Renal pelvis (tissue), 4 donors: ENCODE results near the gene FRG2B. TPM values are rescaled to one million over a fixed set of nuclear protein-coding genes. Genes with fewer than 3 reads are reported as not detected.
"Not testable (repeated sequence)": the region's sequence is repeated elsewhere in the genome, so short reads cannot be mapped to it uniquely, and the experiment has no call there.

ENCODE experiments used
- DNase-seq: peaks from one replicate; pipeline ENCODE4 v3.0.0-alpha.2; 2013
- polyA plus RNA-seq, 3 donors: library from polyadenylated mRNA; unstranded; fragments of 120-200 nt; gene quantifications; one replicate each; pipeline ENCODE4 v1.2.1, GENCODE V29; 2013; ENCODE audit not compliant: insufficient read length in 3 of 3

FRG2B gene
- polyA plus RNA-seq, 3 donors = not detected

DNA sequence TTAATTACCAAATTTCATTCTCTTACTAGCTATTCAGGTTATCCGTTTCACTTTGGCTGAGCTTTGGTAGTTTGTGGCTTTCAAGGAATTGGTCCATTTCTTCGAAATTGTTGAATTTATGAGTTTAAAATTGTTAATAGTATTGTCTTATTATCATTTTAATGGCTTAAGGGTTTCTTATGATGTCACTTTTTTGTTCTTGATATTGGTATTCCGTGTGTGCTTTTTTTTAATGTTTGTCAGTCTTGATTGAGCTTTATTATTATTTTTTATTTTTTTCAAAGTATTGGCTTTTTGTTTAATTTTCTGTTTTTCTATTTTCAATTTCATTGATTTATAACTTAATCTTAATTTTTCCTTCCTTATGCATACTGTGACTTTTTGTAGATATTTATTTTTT is 25.9 kb downstream of the FRG2B start:
- DNase-seq = no peak

DNA sequence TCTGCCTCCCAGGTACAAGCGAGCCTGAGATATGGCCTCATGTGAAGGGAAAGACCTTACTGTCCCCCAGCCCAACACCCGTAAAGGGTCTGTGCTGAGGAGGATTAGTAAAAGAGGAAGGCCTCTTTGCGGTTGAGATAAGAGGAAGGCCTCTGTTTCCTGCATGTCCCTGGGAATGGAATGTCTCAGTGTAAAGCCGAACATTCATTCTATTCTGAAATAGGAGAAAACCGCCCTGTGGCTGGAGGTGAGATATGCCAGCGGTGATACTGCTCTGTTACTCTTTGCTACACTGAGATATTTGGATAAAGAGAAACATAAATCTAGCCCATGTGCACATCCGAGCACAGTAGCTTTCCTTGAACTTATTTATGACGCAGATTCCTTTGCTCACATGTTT is 26.7 kb downstream of the FRG2B start:
- DNase-seq = not testable (repeated sequence)

DNA sequence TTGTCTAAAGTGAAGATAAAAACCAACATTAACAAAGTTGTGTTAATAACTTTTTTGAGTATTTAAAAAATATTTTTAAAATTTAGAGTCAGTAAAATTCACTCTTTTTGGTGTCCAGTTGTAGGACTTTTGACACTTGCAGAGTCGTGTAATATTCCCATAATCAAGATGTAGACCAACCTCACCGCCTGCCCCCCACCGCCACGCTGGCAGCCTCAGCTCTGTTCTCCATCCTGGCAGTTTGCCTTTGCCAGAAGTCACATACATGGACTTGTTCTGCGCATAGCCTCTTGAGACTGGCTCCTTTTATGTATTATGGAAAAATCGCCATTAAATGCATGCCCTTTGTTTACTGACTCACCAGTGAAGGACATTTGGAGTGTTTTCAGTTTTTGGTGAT is 33.9 kb downstream of the FRG2B start:
- no peak for DNase-seq

DNA sequence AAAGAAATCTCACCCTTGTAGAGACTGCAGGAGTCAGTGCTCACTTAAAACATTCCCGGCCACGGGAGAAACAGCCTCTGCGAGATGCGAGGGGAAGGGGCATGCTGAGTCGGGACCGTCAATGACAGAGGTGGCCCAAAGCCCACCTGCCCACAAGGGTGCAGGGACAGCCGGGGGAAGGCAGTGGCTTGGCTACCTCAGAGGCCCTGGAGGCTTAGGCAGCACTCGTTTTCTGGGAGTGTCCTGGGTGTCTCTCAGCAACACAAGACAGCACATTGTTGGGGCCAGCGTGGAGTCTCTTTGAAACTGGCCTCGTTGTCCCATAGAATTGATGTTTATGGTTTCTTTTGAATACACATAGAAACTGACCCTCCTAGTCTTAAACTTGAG is 35.6 kb downstream of the FRG2B start:
- DNase-seq = no peak

DNA sequence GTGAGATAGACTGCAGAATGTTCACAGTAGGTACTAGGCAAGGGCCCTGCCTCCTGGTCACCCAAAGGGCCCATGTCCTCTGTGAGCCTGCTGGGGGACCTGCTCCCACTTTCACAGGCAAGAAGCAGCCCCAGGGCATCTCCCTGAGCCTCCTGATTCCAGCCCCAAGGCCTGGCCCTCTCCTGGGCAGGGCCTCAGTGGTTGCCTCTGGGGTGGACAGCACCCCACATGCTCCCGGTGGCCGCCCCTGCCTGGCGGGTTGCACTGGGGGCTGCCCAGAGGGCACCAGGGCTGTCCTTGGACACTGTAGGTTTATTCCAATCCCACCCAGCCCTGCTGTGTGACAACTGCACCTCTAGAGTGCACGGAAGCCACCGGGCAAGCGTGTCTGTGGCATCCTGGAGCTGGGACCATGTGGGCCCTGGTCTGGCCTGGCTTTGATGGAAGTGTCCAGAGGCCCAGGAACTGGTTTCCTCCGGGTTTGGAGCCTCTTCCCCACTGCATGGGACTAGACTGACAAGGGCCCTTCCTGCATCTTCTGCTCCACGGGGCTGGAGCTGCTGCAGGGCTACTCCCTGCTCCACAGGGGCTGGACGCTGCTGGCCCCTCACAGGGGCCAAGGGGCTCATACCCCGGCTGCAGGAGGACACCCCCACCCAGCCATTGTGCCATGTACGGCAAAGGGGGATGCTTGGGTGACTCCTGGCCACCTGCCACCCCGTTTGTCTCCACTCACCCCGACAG is 36.2 kb downstream of the FRG2B start:
- no peak for DNase-seq

DNA sequence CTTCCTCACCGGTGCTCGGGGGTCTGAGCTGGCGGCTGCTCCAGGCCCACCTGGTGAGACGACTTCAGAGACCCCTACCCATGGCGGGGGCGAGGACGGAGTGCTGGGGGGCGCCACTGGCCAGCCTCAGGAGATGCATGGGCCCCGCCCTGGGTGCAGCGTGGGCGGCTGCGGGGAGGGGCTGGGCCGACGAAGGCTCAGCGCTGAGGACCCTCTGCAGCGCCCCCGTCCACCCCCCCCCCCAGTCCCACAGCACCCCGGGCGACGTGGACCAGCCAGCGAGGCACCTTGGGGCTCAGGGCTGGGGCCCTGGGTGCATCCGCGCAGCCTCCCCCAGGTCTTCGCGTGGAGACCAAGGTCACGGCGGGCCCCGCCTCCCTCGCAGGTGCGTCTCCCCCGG is 49.6 kb downstream of the FRG2B start:
- DNase-seq = not testable (repeated sequence)

Other genes with a start within 250 kb of the FRG2B start
- gene PAOX, start 247.5 kb downstream of the FRG2B start, polyA plus RNA-seq = 1 to 10 TPM; 6.7 to 8.4 (median 6.7) TPM
- 10 to 100 TPM; 65.7 to 92.6 (median 90.0) TPM for gene MTG1, start 232.6 kb downstream of the FRG2B start, polyA plus RNA-seq
- gene SPRN, start 202.2 kb downstream of the FRG2B start, polyA plus RNA-seq = 1 to 10 TPM; 4.6 to 6.7 (median 6.1) TPM
- 1 to 10 TPM; 1.6 to 4.9 (median 3.5) TPM for gene SCART1, start 172.8 kb downstream of the FRG2B start, polyA plus RNA-seq
- gene CYP2E1, start 99.4 kb downstream of the FRG2B start, polyA plus RNA-seq = 1 to 10 TPM; 1.3 to 2.4 (median 2.4) TPM
- under 1 TPM; 0.30 to 0.34 (median 0.34) TPM for gene SYCE1, start 61.2 kb downstream of the FRG2B start, polyA plus RNA-seq